K562 (cell line): ENCODE data around the gene NDUFAF8. TPM values are rescaled to one million over a fixed set of nuclear protein-coding genes. Genes with fewer than 3 reads are reported as not detected.

Experiments
- MED1 ChIP-seq: sonication (generic); formaldehyde crosslinking; IDR thresholded peaks from 2 replicates; pipeline ENCODE4 v1.8.1; 2023; ENCODE audit warnings: missing genetic modification reagents, borderline replicate concordance
- NCOA6 ChIP-seq: fragments of 450-650 bp; IDR thresholded peaks from 2 replicates; pipeline ENCODE4 v1.6.1; 2017; ENCODE audit warnings: mild to moderate bottlenecking
- NFIX ChIP-seq: fragments of 250-450 bp; sonication (Bioruptor Pico); IDR thresholded peaks from 2 replicates; pipeline ENCODE4 v1.4.0; 2020; ENCODE audit warnings: low read depth, mild to moderate bottlenecking, moderate library complexity
- PML ChIP-seq: IDR thresholded peaks from 2 replicates; pipeline ENCODE4 v1.6.1; 2012; ENCODE audit warnings: low read length, inconsistent platforms
- PTTG1 ChIP-seq: fragments of 450-650 bp; IDR thresholded peaks from 2 replicates; pipeline ENCODE4 v1.6.1; 2016; ENCODE audit warnings: low read depth, mild to moderate bottlenecking, missing genetic modification characterization, missing compliant biosample characterization
- RAD21 ChIP-seq, 2 experiments: fragments of 250-450 bp in 1 of 2; fragments of 450-650 bp in 1 of 2; sonication (Bioruptor Pico) in 1 of 2; formaldehyde crosslinking in 1 of 2; IDR thresholded peaks in 1 of 2; conservative IDR thresholded peaks in 1 of 2; 2 replicates each; pipeline versions ENCODE4 v1.4.0 to v1.8.0; 2020 to 2022; ENCODE audit warnings: mild to moderate bottlenecking in 2 of 2, moderate library complexity in 1 of 2
- ZFP36 ChIP-seq: fragments of 150-350 bp; IDR thresholded peaks from 2 replicates; pipeline ENCODE4 v1.6.1; 2018; ENCODE audit warnings: low read length, low read depth; ENCODE audit not compliant: partially characterized antibody
- ZNF143 ChIP-seq: sonication (generic); formaldehyde crosslinking; IDR thresholded peaks from 2 replicates; pipeline ENCODE4 v1.9.0; 2022; ENCODE audit warnings: mild to moderate bottlenecking, missing genetic modification reagents
- ZNF197 ChIP-seq: fragments of 200-800 bp; sonication (Bioruptor generic); IDR thresholded peaks from 2 replicates; pipeline ENCODE4 v1.6.1; 2016; ENCODE audit warnings: low read depth, missing genetic modification characterization, missing compliant biosample characterization
- ZNF740 ChIP-seq, 3 experiments: fragments of 200-800 bp in 1 of 3; sonication (Bioruptor generic) in 1 of 3; sonication (generic) in 1 of 3; formaldehyde crosslinking in 1 of 3; IDR thresholded peaks; 2 replicates each; pipeline versions ENCODE4 v1.6.1 to v1.8.0; 2016 to 2022; ENCODE audit warnings: mild to moderate bottlenecking in 2 of 3, missing compliant biosample characterization in 2 of 3, missing genetic modification characterization in 2 of 3, missing genetic modification reagents in 1 of 3
- polyA plus RNA-seq, 8 experiments: library from polyadenylated mRNA; depleted of rRNA in 4 of 8; stranded (reverse) in 5 of 8; unstranded in 3 of 8; fragments of >200 nt; fragmentation: Nextera tagmentation in 2 of 8; fragmentation: Illumina TruSeq in 1 of 8; extraction: Ambion mirVana in 2 of 8; extraction: Trizol in 1 of 8; gene quantifications; 2 replicates each; pipeline versions ENCODE4 v1.2.1 to v1.2.3, GENCODE V29; 2011 to 2014; ENCODE audit warnings: inconsistent platforms in 1 of 8, missing spikeins in 1 of 8
- total RNA-seq, 7 experiments: library from RNA; depleted of rRNA in 6 of 7; stranded (reverse); fragments of >200 nt in 6 of 7; fragmentation: Illumina TruSeq in 2 of 7; extraction: Trizol in 2 of 7; gene quantifications; 2 replicates each; pipeline versions ENCODE4 v1.2.1 to v1.2.3, GENCODE V29; 2011 to 2021; ENCODE audit warnings: low replicate concordance in 1 of 7

The NDUFAF8 gene
- total and polyA plus RNA-seq, 9 of the 15 experiments (the other 6 are each of a cell fraction or from before 2014, with no cell fraction given): 13.5 to 144 (median 90.0) TPM

GRCh38 chr17:81230043-81230820 lies 8.9 kb upstream of the NDUFAF8 start (continued):
- TF ChIP-seq NFIX (CRISPR knock-in tag) (no peak), PTTG1 (tag) (no peak), NCOA6 (no peak), ZNF740 (CRISPR knock-in tag; IDR thresholded peaks at IDR 0.05) (peak; percentile 27; the same call in 1 of the 2 replicates), ZNF740 (tag; IDR thresholded peaks at IDR 0.05) (no peak), ZNF197 (CRISPR knock-in tag) (no peak), RAD21 (CRISPR knock-in tag; conservative IDR thresholded peaks at IDR 0.05 in 1 of 2, IDR thresholded peaks at IDR 0.05 in 1 of 2) (peak; percentile 42 to 73), PML (no peak), ZFP36 (peak; percentile 98), MED1 (no peak), ZNF143 (CRISPR knock-in tag) (no peak)
